AG10803 (cell line): Measurements from ENCODE around the gene B4GALT1.
A peak's percentile ranks its signal among the peaks of the same experiment; 100 is the strongest.

Source experiments
- DNase-seq: peaks from one replicate; pipeline ENCODE4 v3.0.0; 2010; ENCODE audit warnings: low read depth
- H3K4me3 ChIP-seq: 2 replicates; pipeline ENCODE4 v1.5.1; 2011; ENCODE audit warnings: mild to moderate bottlenecking, low read length, control low read depth
- TF ChIP-seq, protein P1 (sequence below): conservative IDR thresholded peaks from 2 replicates; pipeline ENCODE4 v1.5.1; 2011; ENCODE audit warnings: mild to moderate bottlenecking, low read length, control low read depth, inconsistent platforms

Gene B4GALT1

DNA sequence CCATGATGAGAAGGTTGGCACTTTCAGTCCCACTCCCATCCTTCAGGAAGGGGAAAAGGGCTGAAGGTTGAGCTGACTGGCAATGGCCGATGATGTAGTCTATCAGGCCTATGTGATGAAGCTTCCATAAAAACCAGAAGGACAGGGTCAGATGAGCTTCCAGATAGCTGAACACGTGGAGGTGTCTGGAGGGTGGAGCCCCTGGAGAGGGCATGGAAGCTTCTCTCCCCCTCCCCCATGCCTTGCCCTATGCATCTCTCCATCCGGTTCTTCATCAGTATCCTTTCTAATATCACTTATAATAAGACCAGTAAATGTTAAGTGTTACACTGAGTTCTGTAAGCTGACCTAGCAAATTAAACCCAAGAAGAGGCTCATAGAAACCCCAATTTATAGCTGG lies 58.0 kb downstream of the B4GALT1 start:
- no peak for DNase-seq
- no peak overlapping the region for H3K4me3 ChIP-seq
- TF ChIP-seq, protein P1, sequence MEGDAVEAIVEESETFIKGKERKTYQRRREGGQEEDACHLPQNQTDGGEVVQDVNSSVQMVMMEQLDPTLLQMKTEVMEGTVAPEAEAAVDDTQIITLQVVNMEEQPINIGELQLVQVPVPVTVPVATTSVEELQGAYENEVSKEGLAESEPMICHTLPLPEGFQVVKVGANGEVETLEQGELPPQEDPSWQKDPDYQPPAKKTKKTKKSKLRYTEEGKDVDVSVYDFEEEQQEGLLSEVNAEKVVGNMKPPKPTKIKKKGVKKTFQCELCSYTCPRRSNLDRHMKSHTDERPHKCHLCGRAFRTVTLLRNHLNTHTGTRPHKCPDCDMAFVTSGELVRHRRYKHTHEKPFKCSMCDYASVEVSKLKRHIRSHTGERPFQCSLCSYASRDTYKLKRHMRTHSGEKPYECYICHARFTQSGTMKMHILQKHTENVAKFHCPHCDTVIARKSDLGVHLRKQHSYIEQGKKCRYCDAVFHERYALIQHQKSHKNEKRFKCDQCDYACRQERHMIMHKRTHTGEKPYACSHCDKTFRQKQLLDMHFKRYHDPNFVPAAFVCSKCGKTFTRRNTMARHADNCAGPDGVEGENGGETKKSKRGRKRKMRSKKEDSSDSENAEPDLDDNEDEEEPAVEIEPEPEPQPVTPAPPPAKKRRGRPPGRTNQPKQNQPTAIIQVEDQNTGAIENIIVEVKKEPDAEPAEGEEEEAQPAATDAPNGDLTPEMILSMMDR = no peak

DNA sequence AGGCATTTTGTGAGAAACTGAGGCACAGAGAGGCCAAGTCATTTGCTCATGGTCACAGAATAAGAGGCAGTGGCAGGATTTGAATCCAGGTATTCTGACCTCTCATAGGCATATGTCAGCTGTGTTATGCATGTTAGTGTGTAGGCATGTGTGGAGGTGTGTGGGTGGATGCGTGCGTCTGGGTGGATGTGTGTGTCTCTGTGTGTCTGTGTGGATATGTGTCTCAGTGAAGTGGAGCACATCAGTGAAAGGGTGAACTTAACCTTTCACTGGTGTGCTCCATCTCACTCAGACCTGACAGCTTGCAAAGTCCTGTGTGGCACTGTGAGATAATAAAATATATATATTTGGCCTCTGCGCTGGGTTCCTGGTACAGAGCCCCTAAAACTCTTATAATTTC lies 58.7 kb downstream of the B4GALT1 start:
- no peak for DNase-seq
- TF ChIP-seq, protein P1 = no peak
- no peak overlapping the region for H3K4me3 ChIP-seq

DNA sequence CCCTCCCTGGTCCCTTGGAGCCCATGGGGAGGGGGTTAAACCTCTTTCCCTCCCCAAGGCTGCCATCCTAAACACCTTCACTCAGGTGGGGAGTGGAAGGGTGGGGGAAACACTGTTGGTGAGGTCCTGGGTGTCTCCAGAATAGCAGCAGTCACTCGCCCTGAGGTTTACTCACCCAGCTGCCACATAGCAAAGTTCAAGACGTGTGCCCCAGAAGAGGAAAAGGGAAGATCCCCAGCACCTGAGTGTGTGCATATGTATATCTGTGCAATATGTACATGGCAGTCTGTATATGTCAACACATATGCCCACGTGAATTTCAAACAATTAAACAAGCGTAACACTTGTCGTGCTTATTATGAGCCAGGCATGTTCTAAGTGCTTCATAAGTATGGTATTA lies 59.4 kb downstream of the B4GALT1 start:
- TF ChIP-seq, protein P1 = no peak
- no peak for DNase-seq
- H3K4me3 ChIP-seq = no peak overlapping the region

DNA sequence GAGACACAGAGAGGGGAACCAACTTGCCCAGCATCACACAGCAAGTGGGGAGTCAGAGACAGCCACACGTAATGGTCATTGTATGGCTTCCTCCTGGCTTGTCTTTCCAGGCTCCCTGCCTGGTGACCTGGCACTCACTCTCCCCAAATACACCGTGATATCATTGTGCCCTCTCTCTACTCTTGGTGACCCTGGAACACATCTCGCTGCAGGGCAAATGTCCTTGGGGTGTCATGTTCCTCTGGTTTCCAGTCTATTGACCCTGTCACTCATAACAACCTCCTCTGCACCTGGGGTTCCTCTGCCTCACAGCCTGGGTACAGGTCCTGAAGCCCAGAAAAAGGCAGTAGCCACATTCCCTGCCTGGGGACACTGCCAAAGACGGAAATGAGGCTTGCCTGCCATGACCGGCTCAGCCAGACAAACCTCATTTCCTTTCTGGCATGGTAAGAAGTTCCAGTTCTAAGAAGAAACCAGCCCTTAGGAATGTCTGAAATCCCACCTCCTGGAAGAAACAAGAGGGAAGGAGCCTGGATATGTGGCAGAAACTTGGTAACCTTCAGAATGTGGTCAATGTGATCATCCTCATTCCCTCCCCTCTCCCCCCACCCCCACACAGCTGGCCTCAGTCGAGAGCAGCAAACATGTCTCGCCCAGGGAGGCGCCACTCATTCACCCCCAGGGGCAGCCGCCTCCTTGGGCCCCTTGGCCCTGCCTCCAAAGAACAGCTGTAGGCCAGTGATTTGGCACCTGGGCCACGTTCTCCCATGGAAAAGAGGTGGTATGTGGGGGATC lies 60.1 kb downstream of the B4GALT1 start:
- no peak overlapping the region for H3K4me3 ChIP-seq
- TF ChIP-seq, protein P1 = 0 out of 2 replicates have a peak, but pooled peaks have one; percentile 3
- DNase-seq = peak; percentile 98

DNA sequence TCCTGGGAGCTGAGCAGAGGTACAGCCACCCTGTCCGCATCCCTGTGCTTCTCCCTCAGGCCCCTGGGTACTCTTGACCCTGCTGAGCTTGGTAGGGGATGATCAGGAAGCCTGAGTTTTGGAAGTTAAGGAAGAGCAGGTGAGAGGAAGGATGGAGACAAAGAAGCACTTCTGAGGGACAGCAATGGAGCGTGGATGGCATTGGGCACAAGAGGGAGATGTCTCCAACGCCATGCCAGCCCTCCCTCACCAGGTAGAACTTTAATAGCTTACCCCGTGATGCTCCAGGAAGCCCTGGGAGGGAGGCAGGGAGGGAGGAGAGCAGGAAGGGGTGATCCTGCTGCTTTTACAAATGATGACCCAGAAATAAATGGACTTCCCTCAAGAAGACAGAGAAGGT lies 60.8 kb downstream of the B4GALT1 start:
- H3K4me3 ChIP-seq = no peak overlapping the region
- DNase-seq = no peak
- TF ChIP-seq, protein P1 = no peak

DNA sequence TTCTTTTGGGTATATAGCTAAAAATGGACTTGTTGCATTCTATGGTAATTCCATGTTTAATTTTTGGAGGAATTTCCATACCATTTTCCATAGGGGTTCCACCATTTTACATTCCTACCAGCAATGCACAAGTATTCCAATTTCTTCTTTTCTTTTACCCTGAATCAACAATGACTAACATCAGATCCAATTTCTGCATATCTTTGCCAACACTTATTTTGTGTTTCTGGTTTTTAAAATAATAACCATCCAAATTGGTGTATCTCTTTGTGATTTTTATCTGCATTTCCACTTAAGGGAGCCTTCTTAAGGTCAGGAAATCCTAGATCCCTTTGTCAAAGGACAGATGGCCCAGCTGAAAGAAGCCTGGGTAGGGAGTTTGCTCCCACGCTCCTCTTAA lies 61.2 kb downstream of the B4GALT1 start:
- TF ChIP-seq, protein P1 = no peak
- DNase-seq = no peak
- H3K4me3 ChIP-seq = no peak overlapping the region

DNA sequence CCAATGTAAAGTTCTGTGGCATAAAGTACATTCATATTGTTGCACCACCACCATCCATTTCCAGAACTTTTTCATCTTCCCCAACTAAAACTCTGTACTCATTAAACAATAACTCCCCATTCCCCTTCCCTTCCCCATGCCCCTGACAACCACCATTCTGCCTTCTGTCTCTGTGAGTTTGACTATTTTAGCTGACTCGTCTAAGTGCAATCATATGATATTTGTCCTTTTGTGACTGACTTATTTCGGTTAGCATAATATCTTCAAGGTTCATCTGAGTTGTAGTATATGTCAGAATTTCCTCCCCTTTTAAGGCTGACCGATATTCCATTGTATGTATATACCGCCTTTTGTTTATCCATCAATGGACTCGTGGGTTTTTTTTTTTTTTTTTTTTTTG lies 61.6 kb downstream of the B4GALT1 start:
- no peak for DNase-seq
- TF ChIP-seq, protein P1 = no peak

More for the DNA sequence above, 61.6 kb downstream of the B4GALT1 start:
- no peak overlapping the region for H3K4me3 ChIP-seq
